Memory B cell (primary cell): ENCODE data around the gene MAPK1IP1L.
"Not testable (repeated sequence)": the region's sequence is repeated elsewhere in the genome, so short reads cannot be mapped to it uniquely, and the experiment has no call there.

Experiments used
- ATAC-seq: fragments of 150-1000 bp; cut with Tn5 transposase; 2 replicates; pipeline ENCODE4 v1.10.0; 2021; ENCODE audit warnings: low read depth, mild to moderate bottlenecking, moderate library complexity
- DNase-seq, 2 donors: peaks; one replicate each; pipeline ENCODE4 v3.0.0; 2022; ENCODE audit warnings: low spot score in 2 of 2
- H3K27ac Mint-ChIP-seq: one replicate; pipeline ENCODE4 v1.8.0; 2022; ENCODE audit warnings: mild to moderate bottlenecking, moderate library complexity, mixed read lengths
- H3K27me3 Mint-ChIP-seq: one replicate; pipeline ENCODE4 v1.8.0; 2022; ENCODE audit warnings: mixed read lengths
- H3K36me3 Mint-ChIP-seq: one replicate; pipeline ENCODE4 v1.8.0; 2022; ENCODE audit warnings: mild to moderate bottlenecking, mixed read lengths
- H3K4me1 Mint-ChIP-seq: one replicate; pipeline ENCODE4 v1.8.0; 2022; ENCODE audit warnings: mixed read lengths
- H3K4me3 Mint-ChIP-seq: one replicate; pipeline ENCODE4 v1.8.0; 2022; ENCODE audit warnings: mild to moderate bottlenecking, moderate library complexity, mixed read lengths
- H3K9me3 Mint-ChIP-seq: one replicate; pipeline ENCODE4 v1.8.0; 2022; ENCODE audit warnings: mixed read lengths

The MAPK1IP1L gene

DNA sequence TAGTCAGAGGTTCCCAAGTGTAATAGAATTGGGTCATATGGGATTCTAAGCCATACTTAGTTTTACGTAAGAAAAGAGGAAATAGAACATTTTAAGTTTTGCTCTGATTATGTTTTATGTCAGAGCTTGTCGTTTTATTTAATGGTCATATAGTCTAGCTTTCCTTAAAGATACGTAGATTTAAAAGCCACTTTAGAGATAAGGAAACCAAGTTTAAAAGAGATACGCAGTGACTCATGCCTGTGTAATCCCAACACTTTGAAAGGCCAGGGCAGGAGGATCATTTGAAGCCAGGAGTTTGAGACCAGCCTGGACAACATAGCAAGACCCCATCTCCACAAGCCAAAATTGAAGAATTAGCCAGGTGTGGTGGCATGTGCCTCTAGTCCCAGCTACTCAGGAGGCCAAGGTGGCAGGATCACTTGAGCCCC lies 19.5 kb downstream of the MAPK1IP1L start:
- Mint-ChIP-seq H3K4me1 (peaks cover 27% of the 10 kb centered on the region), H3K36me3 (peaks cover 9% of the 10 kb centered on the region), H3K9me3 (no peaks in the 10 kb centered on the region), H3K4me3 (peak overlapping the region; percentile 29), H3K27me3 (no peaks in the 10 kb centered on the region), H3K27ac (peak overlapping the region; percentile 96)
- no peak for DNase-seq
- no peak for ATAC-seq

DNA sequence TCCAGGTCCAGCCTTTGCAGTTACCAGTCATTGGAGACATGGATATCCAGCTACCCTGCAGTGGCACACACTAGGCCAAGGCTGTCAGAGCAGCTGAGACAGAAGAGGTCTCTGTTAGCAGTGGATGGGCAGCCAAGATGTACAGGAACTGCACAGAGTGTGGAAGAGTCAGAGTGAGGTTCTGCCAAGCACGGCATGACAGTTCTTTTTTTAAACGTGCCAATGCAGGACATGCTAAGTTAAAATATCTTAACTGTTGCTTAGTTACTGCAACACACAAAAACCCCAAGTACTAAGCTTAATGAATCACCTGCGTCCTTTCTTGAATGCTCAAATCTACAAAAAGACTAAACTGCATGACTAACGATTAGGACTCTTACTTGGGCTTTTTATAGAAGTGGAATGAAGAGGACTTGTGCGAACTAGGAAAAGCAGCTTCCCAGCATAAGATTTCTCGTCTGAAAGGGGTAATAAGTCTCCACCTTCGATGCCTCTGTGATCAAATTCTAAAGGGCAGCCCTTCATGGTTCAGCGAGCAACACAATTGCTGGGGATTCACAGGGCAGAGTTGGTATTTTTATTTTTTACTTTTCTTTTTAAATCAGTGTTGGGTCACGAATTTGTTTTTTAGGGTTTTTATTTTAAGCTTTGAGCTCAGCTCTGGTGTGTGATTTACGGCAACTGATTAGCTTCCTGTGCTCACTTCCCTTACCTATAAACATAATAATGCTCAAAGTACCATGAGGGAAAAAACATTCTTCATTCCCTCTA lies 20.6 kb downstream of the MAPK1IP1L start:
- peak; percentile 45 to 48 for DNase-seq
- Mint-ChIP-seq H3K4me1 (peaks cover 28% of the 10 kb centered on the region), H3K36me3 (peaks cover 5% of the 10 kb centered on the region), H3K9me3 (no peaks in the 10 kb centered on the region), H3K27ac (peak overlapping the region; percentile 96), H3K27me3 (no peaks in the 10 kb centered on the region), H3K4me3 (peak overlapping the region; percentile 64)
- ATAC-seq, result peak; percentile 73

DNA sequence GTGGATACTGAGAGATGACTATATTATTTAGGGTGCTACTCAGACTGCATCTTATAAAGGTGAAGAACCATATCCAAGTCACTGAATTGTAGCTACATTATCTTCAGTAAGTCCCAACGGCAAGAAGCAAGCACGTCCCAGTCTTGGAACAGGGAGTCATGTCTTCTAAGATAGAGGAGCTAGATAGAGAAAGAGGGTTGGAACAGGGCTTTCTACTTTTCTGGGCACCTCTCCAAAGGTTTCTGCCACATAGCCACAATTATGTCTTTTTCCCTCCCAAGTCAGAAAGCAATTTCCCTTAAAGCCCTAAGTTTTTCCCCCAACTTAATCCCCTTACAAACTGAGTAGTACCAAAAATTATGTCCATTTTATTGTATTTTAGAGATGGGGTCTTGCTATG lies 22.4 kb downstream of the MAPK1IP1L start:
- no peak for ATAC-seq
- no peak for DNase-seq
- H3K27me3 Mint-ChIP-seq, result no peaks in the 10 kb centered on the region
- no peak overlapping the region for H3K4me3 Mint-ChIP-seq
- H3K36me3 Mint-ChIP-seq, result peaks cover 2% of the 10 kb centered on the region
- no peak overlapping the region for H3K27ac Mint-ChIP-seq
- peaks cover 25% of the 10 kb centered on the region for H3K4me1 Mint-ChIP-seq
- H3K9me3 Mint-ChIP-seq, result no peaks in the 10 kb centered on the region

DNA sequence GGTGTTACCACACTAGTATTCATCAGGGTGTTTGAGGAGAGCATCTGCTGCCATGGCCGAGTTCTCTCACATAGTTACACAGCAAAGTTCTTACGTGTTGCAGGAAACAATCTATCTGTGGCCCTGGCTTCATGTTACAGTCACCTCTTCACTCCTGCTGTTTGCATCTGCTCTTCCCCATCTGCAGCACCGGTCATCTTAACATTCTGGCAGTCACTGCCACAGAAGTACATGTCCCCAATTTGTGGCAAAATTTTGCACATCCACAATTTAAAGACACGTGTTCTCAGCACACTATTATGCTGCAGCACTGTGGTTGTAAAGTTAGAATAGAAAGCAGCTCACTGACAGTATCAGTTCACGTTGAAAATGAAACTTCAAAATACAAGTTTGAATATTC lies 23.2 kb downstream of the MAPK1IP1L start:
- peak overlapping the region; percentile 78 for H3K4me3 Mint-ChIP-seq
- no peaks in the 10 kb centered on the region for H3K9me3 Mint-ChIP-seq
- peaks cover 25% of the 10 kb centered on the region for H3K4me1 Mint-ChIP-seq
- H3K27ac Mint-ChIP-seq, result peak overlapping the region; percentile 66
- ATAC-seq (peak; percentile 12), DNase-seq (no peak)
- H3K36me3 Mint-ChIP-seq, result no peaks in the 10 kb centered on the region
- no peaks in the 10 kb centered on the region for H3K27me3 Mint-ChIP-seq

DNA sequence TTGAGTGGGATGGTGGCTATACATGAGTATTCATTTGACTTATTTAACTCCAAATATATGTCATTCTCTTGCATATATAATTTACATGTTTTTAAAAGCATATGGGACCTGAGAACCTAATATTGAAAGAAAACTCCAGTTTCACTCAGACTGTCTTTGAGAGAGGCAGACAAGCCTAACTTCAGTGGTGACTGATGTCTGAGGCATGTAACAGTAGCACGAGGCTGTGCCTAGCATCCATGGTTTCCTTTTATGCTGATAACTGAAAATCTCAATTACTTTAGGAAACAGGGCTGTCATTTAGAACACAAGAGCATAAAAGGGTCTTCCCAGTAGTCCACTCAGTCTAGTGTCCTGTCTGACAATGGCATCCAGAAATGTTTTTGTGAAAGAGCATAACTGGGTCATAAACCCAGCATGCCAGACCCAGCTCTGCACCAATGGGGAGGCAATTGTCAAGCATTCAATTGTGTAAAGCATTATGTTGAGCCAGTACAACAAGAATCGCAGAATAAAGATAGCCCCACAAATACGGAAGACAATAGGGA lies 24.3 kb downstream of the MAPK1IP1L start:
- H3K27me3 Mint-ChIP-seq, result no peaks in the 10 kb centered on the region
- no peak for ATAC-seq

DNA sequence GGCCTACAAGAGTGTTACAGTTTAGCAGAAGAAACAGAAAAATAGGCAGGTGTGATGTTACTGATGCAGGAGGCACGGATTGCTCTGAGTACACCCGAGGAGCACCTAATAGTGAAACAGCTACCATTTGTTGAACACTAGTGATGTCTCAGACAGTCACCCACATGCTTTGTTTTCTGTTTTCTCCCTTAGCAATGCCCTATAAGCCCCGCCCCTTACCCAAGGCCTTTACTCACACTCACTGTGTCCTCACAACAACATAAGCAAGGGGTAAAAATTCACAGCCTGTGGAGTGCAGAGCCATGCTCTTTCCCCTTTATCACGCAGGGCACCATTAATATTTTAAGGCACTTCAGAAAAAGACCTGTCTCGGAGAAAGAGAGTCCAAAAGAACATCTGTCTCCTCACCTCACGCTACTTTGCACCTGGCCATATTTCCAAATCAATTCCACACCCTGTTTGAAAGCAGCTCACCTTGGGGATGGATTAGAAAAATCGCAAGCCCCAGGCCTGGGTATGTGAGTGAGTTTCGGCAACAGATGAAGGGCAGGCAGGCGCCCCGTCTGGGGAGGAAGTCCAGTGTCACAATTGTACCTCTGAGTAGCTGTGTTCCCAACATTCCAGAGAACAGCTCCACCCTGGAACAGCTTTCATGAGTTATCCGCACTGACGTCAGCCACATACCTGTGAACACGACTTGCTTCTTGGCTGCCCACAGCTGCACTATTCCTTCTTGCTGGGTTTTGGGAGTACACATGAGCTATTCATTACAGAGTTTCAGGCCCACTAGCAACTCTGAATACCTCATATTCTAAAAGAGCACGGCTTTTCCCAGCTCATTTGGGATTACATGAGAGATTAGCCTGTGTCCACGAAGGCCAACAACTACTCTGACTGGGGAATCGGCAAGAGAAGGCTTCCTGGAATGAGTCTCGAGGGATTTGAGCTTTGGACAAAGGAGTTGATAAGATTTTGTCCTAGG lies 26.0 kb downstream of the MAPK1IP1L start:
- Mint-ChIP-seq H3K36me3 (no peaks in the 10 kb centered on the region), H3K27me3 (no peaks in the 10 kb centered on the region), H3K4me1 (peaks cover 14% of the 10 kb centered on the region), H3K4me3 (no peak overlapping the region), H3K9me3 (no peaks in the 10 kb centered on the region), H3K27ac (no peak overlapping the region)
- ATAC-seq, result no peak
- no peak for DNase-seq

More for the DNA sequence above, 24.3 kb downstream of the MAPK1IP1L start:
- Mint-ChIP-seq H3K4me1 (peaks cover 24% of the 10 kb centered on the region), H3K4me3 (no peak overlapping the region), H3K36me3 (no peaks in the 10 kb centered on the region), H3K9me3 (no peaks in the 10 kb centered on the region), H3K27ac (no peak overlapping the region)
- no peak for DNase-seq

DNA sequence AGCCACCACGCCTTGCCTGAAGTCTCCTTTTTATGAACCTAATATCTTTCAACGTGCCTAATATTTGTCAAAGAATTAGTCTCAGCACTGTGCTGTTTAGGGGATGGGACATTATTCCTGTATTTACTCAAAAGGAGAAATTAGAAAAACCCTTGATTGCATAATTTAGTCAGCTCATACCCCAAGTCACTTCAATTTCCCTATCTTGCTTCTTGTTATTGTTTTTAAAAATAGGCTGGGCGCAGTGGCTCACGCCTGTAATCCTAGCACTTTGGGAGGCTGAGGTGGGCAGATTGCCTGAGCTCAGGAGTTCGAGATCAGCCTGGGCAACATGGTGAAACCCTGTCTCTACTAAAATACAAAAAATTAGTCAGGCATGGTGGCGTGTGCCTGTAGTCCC lies 28.5 kb downstream of the MAPK1IP1L start:
- H3K4me1 Mint-ChIP-seq, DNase-seq, H3K9me3 Mint-ChIP-seq, H3K36me3 Mint-ChIP-seq, H3K27ac Mint-ChIP-seq, H3K4me3 Mint-ChIP-seq, H3K27me3 Mint-ChIP-seq, ATAC-seq: not testable (repeated sequence)

DNA sequence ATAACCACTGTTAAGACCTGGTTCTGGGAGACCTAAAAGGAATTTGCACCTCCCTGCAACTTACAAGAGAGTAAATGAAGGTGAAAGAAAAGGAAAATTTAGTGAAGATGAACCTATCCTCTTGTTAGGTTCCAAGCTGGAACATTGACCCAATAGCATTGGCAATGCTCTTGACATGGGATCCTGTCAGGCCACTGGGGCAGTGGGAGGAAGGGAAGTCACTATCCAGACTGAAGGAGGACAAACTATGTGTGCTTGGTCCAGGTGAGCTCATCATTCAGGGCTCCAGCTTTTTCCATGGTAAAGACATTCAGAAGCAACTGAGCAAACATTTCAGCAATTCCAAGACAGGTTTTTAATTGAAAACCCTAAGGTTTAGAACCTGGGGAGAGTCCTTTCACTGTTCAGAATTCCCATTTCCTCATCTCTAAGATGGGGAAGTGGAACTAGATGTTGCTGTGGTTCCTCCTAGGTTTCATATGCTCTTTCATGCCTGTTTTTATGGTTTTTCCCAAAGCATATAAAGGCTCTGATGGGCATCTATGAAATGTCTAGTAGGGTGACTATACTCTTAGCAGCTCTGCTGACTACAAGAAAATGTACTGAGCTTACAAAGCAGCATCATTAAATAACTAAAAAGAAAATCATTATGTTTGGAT lies 33.1 kb downstream of the MAPK1IP1L start:
- no peaks in the 10 kb centered on the region for H3K4me1 Mint-ChIP-seq
- DNase-seq (no peak), ATAC-seq (no peak)
- no peaks in the 10 kb centered on the region for H3K36me3 Mint-ChIP-seq
- H3K9me3 Mint-ChIP-seq, result no peaks in the 10 kb centered on the region
- no peak overlapping the region for H3K27ac Mint-ChIP-seq
- H3K27me3 Mint-ChIP-seq, result no peaks in the 10 kb centered on the region
- no peak overlapping the region for H3K4me3 Mint-ChIP-seq

DNA sequence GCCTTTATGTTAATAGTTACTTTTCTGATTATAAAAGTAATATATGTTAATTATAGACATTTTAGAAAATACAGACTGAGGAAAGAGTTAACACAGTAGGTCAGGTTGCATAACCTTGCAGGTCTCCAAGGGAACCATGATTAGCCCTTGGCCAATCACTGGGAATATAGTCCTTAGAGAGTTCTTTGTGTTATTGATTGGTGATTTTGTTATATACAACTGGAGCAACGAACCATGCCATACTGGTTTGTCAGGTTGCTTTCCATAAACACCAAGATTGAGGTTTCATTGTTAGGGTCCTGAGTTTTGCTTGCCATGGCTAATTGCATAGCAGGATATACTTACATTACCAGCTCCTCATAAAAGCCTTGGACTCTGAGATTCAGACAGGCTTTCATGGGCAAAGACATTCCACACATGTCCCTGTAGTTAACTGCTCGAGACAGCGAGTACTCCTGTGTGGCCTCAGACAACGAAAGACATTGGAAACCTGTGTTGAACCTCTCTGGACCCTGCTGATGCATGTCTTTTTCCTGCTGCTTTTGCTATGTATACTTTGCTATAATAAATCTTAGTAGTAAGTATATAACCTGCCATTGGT lies 33.7 kb downstream of the MAPK1IP1L start:
- Mint-ChIP-seq H3K4me1 (no peaks in the 10 kb centered on the region), H3K27me3 (no peaks in the 10 kb centered on the region), H3K4me3 (no peak overlapping the region), H3K27ac (no peak overlapping the region), H3K9me3 (no peaks in the 10 kb centered on the region), H3K36me3 (no peaks in the 10 kb centered on the region)
- no peak for DNase-seq
- ATAC-seq, result no peak

DNA sequence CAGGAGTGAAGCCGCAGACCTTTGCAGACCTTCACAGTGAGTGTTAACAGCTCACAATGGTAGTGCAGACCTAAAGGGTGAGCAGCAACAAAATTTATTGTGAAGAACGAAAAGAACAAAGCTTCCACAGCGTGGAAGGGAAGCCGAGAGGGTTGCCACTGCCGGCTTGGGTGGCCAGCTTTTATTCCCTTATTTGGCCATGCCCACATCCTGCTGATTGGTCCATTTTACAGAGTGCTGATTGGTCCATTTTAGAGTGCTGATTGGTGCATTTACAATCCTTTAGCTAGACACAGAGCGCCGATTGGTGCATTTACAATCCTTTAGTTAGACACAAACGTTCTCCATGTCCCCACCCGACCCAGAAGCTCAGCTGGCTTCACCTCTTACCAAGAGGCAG lies 35.5 kb downstream of the MAPK1IP1L start:
- H3K27me3 Mint-ChIP-seq, result no peaks in the 10 kb centered on the region
- H3K9me3 Mint-ChIP-seq, result no peaks in the 10 kb centered on the region
- no peaks in the 10 kb centered on the region for H3K36me3 Mint-ChIP-seq
- no peaks in the 10 kb centered on the region for H3K4me1 Mint-ChIP-seq
- DNase-seq (no peak), ATAC-seq (no peak)
- H3K27ac Mint-ChIP-seq, result no peak overlapping the region
- no peak overlapping the region for H3K4me3 Mint-ChIP-seq

DNA sequence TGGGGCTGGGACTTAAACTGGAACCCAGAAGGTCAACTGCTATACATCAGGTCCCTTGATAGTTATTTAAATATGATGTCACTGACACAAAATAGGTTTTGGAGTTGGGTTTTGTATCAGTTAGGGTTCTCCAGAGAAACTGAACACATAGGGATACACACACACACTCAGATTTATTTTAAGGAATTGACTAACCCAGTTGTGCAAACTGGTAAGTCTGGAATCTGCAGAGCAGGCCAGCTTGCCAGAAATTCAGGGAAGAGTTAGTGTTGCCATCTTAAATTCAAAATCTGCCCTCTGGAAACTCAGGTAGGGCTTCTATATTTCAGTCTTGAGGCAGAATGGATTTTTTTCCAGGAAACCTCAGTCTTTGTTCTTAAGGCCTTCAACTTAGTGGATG lies 36.9 kb downstream of the MAPK1IP1L start:
- H3K4me3 Mint-ChIP-seq, result no peak overlapping the region
- ATAC-seq, result no peak
- no peaks in the 10 kb centered on the region for H3K9me3 Mint-ChIP-seq
- H3K36me3 Mint-ChIP-seq, result no peaks in the 10 kb centered on the region
- H3K27me3 Mint-ChIP-seq, result peaks cover 5% of the 10 kb centered on the region
- no peak overlapping the region for H3K27ac Mint-ChIP-seq
- DNase-seq, result no peak
- H3K4me1 Mint-ChIP-seq, result peaks cover 4% of the 10 kb centered on the region

DNA sequence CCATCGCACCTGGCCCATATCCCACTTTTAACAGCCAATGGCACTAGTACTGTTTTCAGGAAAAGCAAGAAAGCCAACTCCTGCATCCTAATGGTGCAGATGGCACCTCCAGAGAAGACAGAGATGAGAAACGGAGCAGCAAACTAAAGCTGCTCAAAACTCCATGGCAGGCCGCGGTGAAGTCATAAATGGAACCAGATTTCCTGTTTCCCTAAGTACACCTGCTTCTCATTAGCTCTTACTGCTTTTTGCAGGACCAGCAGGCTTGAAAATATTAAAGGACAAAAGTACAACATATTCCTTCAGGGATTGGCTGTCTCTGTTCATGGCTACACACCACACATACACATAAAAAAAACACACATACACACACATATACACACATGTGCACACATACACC lies 40.9 kb downstream of the MAPK1IP1L start:
- H3K27ac Mint-ChIP-seq, result no peak overlapping the region
- DNase-seq (no peak), ATAC-seq (no peak)
- H3K4me1 Mint-ChIP-seq, result peaks cover 5% of the 10 kb centered on the region
- H3K4me3 Mint-ChIP-seq, result no peak overlapping the region
- H3K36me3 Mint-ChIP-seq, result no peaks in the 10 kb centered on the region
- H3K27me3 Mint-ChIP-seq, result peaks cover 5% of the 10 kb centered on the region
- H3K9me3 Mint-ChIP-seq, result no peaks in the 10 kb centered on the region

DNA sequence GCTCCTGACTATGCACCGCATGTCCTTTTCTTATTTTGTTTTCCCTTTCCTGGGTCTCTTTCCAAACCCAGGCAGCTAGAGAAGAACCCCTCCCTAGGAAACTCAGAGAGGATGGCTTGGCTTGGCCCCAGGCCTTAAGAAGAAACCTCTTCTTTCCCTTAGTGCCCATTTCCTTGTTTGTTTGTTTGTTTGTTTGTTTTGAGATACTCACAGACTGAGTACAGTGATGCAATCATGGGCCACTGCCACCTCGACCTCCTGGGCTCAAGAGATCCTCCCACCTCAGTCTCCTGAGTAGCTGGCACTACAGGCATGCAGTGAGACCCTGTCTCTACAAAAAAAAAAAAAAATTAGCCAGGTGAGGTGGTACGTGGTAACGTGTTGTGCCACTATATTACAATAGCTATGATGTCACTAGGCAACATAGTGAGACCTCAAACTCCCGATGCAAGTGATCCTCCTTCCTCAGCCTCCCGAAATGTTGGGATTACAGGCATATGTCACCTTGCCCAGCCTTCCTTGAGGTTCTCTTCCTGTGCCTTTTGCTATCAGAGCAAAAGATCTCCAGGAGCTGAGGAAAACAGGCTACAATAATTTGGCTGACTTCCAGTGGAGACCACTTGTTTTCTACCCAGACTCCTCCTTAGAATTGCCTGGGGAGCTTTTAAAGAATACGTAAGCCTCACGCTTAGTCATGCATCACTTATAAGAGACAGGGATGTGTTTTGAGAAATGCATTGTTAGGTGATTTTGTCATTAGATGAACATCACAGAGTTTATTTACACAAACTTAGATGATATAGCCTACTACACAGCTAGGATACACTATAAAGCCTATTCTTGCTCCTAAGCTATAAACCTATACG lies 43.1 kb downstream of the MAPK1IP1L start:
- H3K36me3 Mint-ChIP-seq, result no peaks in the 10 kb centered on the region
- peaks cover 2% of the 10 kb centered on the region for H3K9me3 Mint-ChIP-seq
- no peak overlapping the region for H3K4me3 Mint-ChIP-seq
- H3K27me3 Mint-ChIP-seq, result peaks cover 5% of the 10 kb centered on the region
- ATAC-seq (no peak), DNase-seq (no peak)
- no peak overlapping the region for H3K27ac Mint-ChIP-seq
- peaks cover 18% of the 10 kb centered on the region for H3K4me1 Mint-ChIP-seq
